Measurements from ENCODE around the gene RANBP10.

RANBP10 gene

GRCh38 chr16:67734731-67735201, 71.6 kb downstream of the RANBP10 start:
- no peak for TF ChIP-seq ZFX (IDR thresholded peaks at IDR 0.05; ENCODE audit: borderline replicate concordance)
- no peak for TF ChIP-seq CTCF (IDR thresholded peaks at IDR 0.05)
- no peak overlapping the region for H3K27ac ChIP-seq

GRCh38 chr16:67733734-67734470, 72.5 kb downstream of the RANBP10 start:
- no peak for TF ChIP-seq CTCF (IDR thresholded peaks at IDR 0.05)
- TF ChIP-seq ZFX (IDR thresholded peaks at IDR 0.05; ENCODE audit: borderline replicate concordance) = no peak
- H3K27ac ChIP-seq = no peak overlapping the region

GRCh38 chr16:67731753-67732095, 74.6 kb downstream of the RANBP10 start:
- TF ChIP-seq ZFX (IDR thresholded peaks at IDR 0.05; ENCODE audit: borderline replicate concordance) = no peak
- TF ChIP-seq CTCF (IDR thresholded peaks at IDR 0.05) = no peak
- H3K27ac ChIP-seq = no peak overlapping the region

GRCh38 chr16:67731071-67731752, 75.1 kb downstream of the RANBP10 start:
- no peak overlapping the region for H3K27ac ChIP-seq

GRCh38 chr16:67730326-67730725, 76.0 kb downstream of the RANBP10 start:
- TF ChIP-seq ZFX (IDR thresholded peaks at IDR 0.05; ENCODE audit: borderline replicate concordance) (no peak), CTCF (IDR thresholded peaks at IDR 0.05) (no peak)
- no peak overlapping the region for H3K27ac ChIP-seq

More at GRCh38 chr16:67731071-67731752, 75.1 kb downstream of the RANBP10 start:
- no peak for TF ChIP-seq CTCF (IDR thresholded peaks at IDR 0.05)
- no peak for TF ChIP-seq ZFX (IDR thresholded peaks at IDR 0.05; ENCODE audit: borderline replicate concordance)

DNA sequence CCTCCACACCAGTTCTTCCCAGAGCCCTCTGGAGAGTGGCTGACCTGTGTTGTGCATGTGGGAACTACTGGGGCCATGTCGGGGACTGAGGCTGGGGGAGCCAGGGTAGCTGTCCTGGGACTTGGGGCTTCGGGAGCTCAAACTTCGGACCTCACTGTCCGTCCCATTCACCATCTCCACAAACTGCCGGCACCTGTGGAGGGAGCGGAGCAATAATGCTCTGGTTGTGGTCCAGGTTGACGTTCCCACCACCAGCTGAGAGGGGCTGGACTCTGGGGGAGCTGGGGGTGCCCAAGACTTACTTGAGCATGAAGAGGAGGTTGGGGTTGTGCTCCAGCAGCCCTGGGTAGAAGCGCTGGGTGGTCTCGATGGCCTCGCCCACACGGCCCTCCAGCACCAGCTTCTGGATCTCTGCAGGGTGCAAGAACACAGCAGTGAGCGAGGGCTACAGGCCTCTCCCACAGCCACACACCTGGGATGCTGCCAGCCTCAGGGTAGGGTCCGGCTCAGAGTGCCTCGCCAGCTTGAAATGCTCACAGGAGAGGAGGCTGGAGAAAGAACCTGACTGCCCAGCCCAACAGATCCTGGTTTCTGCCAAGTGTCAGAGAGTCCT, 76.6 kb downstream of the RANBP10 start:
- H3K27ac ChIP-seq = no peak overlapping the region
- TF ChIP-seq CTCF (IDR thresholded peaks at IDR 0.05) (no peak), ZFX (IDR thresholded peaks at IDR 0.05; ENCODE audit: borderline replicate concordance) (no peak)

Measured in 22Rv1 (cell line).